ENCODE measurements around the gene TCAF1.

Gene TCAF1

GRCh38 chr7:143902332-143902899, 440 bp upstream of the TCAF1 start:
- DNase-seq = peak in 2 of 3 donors; percentile 19 to 23
- ChIA-PET CTCF (interaction anchor here (1.2 to 7.2 kb wide), 3 partner anchors 10 to 20 kb away, joined by 3 to 80 read pairs (median 3); no protein-coding TSS in a partner anchor), POLR2A (interaction anchor here (1.1 kb wide), 1 partner anchor 15 kb away, joined by 6 read pairs; no protein-coding TSS in a partner anchor)
- H3K9me3 ChIP-seq (ENCODE audit: control extremely low read depth in 1 of 5, control insufficient read depth in 4 of 5, insufficient read depth in 2 of 5, low read depth in 1 of 5, low read length in 4 of 5) = peaks cover 0 to 4% (median 0%) of the 10 kb centered on the region in 5 experiments
- peak overlapping the region in 6 of 7 experiments; percentile 64 to 92 (median 88) for H3K4me3 ChIP-seq (ENCODE audit: control insufficient read depth in 1 of 7, extremely low read depth in 1 of 7, insufficient read depth in 4 of 7, low read depth in 2 of 7, low read length in 6 of 7)
- H3K4me1 ChIP-seq (ENCODE audit: control extremely low read depth in 1 of 4, control insufficient read depth in 4 of 4, insufficient read depth in 4 of 4, low read length in 3 of 4) = peaks cover 13 to 16% (median 15%) of the 10 kb centered on the region in 4 experiments
- H3K27me3 ChIP-seq (replicated peaks in 2 of 5; ENCODE audit: control insufficient read depth in 4 of 5, insufficient read depth in 5 of 5, low read length in 4 of 5) = no peaks in the 10 kb centered on the region
- peak overlapping the region in 1 of 2 experiments; percentile 89 for H3K27ac ChIP-seq (ENCODE audit: insufficient read depth in 1 of 2, low read depth in 1 of 2, low read length in 2 of 2, poor library complexity in 1 of 2, severe bottlenecking in 2 of 2)
- peaks cover 0 to 4% (median 0%) of the 10 kb centered on the region in 4 experiments for H3K36me3 ChIP-seq (ENCODE audit: control insufficient read depth in 4 of 4, insufficient read depth in 4 of 4, low read length in 3 of 4)
- WGBS (ENCODE audit: insufficient coverage) = 86% methylated on average over 9 of the region's 14 CpGs

- POLR2A ChIA-PET = interaction anchor here (1.1 kb wide), 1 partner anchor 14 kb away, joined by 6 read pairs; no protein-coding TSS in a partner anchor
- H3K27ac ChIP-seq (ENCODE audit: insufficient read depth in 1 of 2, low read depth in 1 of 2, low read length in 2 of 2, poor library complexity in 1 of 2, severe bottlenecking in 2 of 2) = peak overlapping the region; percentile 81 to 89
- DNase-seq = no peak
Measured at GRCh38 chr7:143901332-143901667, 676 bp downstream of the TCAF1 start.

GRCh38 chr7:143900230-143900766, 1.7 kb downstream of the TCAF1 start:
- H3K9me3 ChIP-seq (ENCODE audit: control extremely low read depth in 1 of 5, control insufficient read depth in 4 of 5, insufficient read depth in 2 of 5, low read depth in 1 of 5, low read length in 4 of 5) = peaks cover 0 to 4% (median 0%) of the 10 kb centered on the region in 5 experiments
- peak in 1 of 3 donors; percentile 10 for DNase-seq
- peak overlapping the region in 5 of 7 experiments; percentile 84 to 92 (median 89) for H3K4me3 ChIP-seq (ENCODE audit: control insufficient read depth in 1 of 7, extremely low read depth in 1 of 7, insufficient read depth in 4 of 7, low read depth in 2 of 7, low read length in 6 of 7)
- peaks cover 13 to 16% (median 15%) of the 10 kb centered on the region in 4 experiments for H3K4me1 ChIP-seq (ENCODE audit: control extremely low read depth in 1 of 4, control insufficient read depth in 4 of 4, insufficient read depth in 4 of 4, low read length in 3 of 4)
- 100% methylated on average over 2 of the region's 5 CpGs for WGBS (ENCODE audit: insufficient coverage)
- peak overlapping the region in 1 of 2 experiments; percentile 58 for H3K27ac ChIP-seq (ENCODE audit: insufficient read depth in 1 of 2, low read depth in 1 of 2, low read length in 2 of 2, poor library complexity in 1 of 2, severe bottlenecking in 2 of 2)
- H3K36me3 ChIP-seq (ENCODE audit: control insufficient read depth in 4 of 4, insufficient read depth in 4 of 4, low read length in 3 of 4) = peaks cover 0 to 4% (median 0%) of the 10 kb centered on the region in 4 experiments
- ChIA-PET POLR2A (no interaction called here), CTCF (interaction anchor here (0.8 to 7.2 kb wide), 2 partner anchors 15 to 24 kb away, joined by 3 to 80 read pairs; no protein-coding TSS in a partner anchor)
- no peaks in the 10 kb centered on the region for H3K27me3 ChIP-seq (replicated peaks in 2 of 5; ENCODE audit: control insufficient read depth in 4 of 5, insufficient read depth in 5 of 5, low read length in 4 of 5)

More at GRCh38 chr7:143901332-143901667, 676 bp downstream of the TCAF1 start:
- Histone ChIP-seq H3K27me3 (replicated peaks in 2 of 5; ENCODE audit: control insufficient read depth in 4 of 5, insufficient read depth in 5 of 5, low read length in 4 of 5) (no peaks in the 10 kb centered on the region), H3K36me3 (ENCODE audit: control insufficient read depth in 4 of 4, insufficient read depth in 4 of 4, low read length in 3 of 4) (peaks cover 0 to 4% (median 0%) of the 10 kb centered on the region in 4 experiments), H3K4me3 (ENCODE audit: control insufficient read depth in 1 of 7, extremely low read depth in 1 of 7, insufficient read depth in 4 of 7, low read depth in 2 of 7, low read length in 6 of 7) (peak overlapping the region; percentile 64 to 92 (median 89)), H3K9me3 (ENCODE audit: control extremely low read depth in 1 of 5, control insufficient read depth in 4 of 5, insufficient read depth in 2 of 5, low read depth in 1 of 5, low read length in 4 of 5) (peaks cover 0 to 4% (median 0%) of the 10 kb centered on the region in 5 experiments), H3K4me1 (ENCODE audit: control extremely low read depth in 1 of 4, control insufficient read depth in 4 of 4, insufficient read depth in 4 of 4, low read length in 3 of 4) (peaks cover 13 to 16% (median 15%) of the 10 kb centered on the region in 4 experiments)
- CTCF ChIA-PET = interaction anchor here (1.1 to 7.2 kb wide), 4 partner anchors 8 to 126 kb away, joined by 3 to 80 read pairs (median 3); no protein-coding TSS in a partner anchor
- WGBS (ENCODE audit: insufficient coverage) = 2% methylated on average over 10 of the region's 14 CpGs

- ChIA-PET CTCF (interaction anchor here (0.7 to 7.2 kb wide), 2 partner anchors 13 kb away, joined by 3 to 80 read pairs; no protein-coding TSS in a partner anchor), POLR2A (no interaction called here)
- H3K27ac ChIP-seq (ENCODE audit: insufficient read depth in 1 of 2, low read depth in 1 of 2, low read length in 2 of 2, poor library complexity in 1 of 2, severe bottlenecking in 2 of 2) = no peak overlapping the region
- 100% methylated on average over 1 of the region's 1 CpG for WGBS (ENCODE audit: insufficient coverage)
- H3K4me1 ChIP-seq (ENCODE audit: control extremely low read depth in 1 of 4, control insufficient read depth in 4 of 4, insufficient read depth in 4 of 4, low read length in 3 of 4) = peaks cover 13 to 16% (median 15%) of the 10 kb centered on the region in 4 experiments
- no peaks in the 10 kb centered on the region for H3K27me3 ChIP-seq (replicated peaks in 2 of 5; ENCODE audit: control insufficient read depth in 4 of 5, insufficient read depth in 5 of 5, low read length in 4 of 5)
- peaks cover 0 to 4% (median 0%) of the 10 kb centered on the region in 4 experiments for H3K36me3 ChIP-seq (ENCODE audit: control insufficient read depth in 4 of 4, insufficient read depth in 4 of 4, low read length in 3 of 4)
- H3K9me3 ChIP-seq (ENCODE audit: control extremely low read depth in 1 of 5, control insufficient read depth in 4 of 5, insufficient read depth in 2 of 5, low read depth in 1 of 5, low read length in 4 of 5) = peaks cover 0 to 7% (median 0%) of the 10 kb centered on the region in 5 experiments
- no peak for DNase-seq
- H3K4me3 ChIP-seq (ENCODE audit: control insufficient read depth in 1 of 7, extremely low read depth in 1 of 7, insufficient read depth in 4 of 7, low read depth in 2 of 7, low read length in 6 of 7) = peak overlapping the region in 1 of 7 experiments; percentile 0
Measured at GRCh38 chr7:143898810-143899209, 3.2 kb downstream of the TCAF1 start.

GRCh38 chr7:143896667-143897066, 5.3 kb downstream of the TCAF1 start:
- peaks cover 13 to 16% (median 15%) of the 10 kb centered on the region in 4 experiments for H3K4me1 ChIP-seq (ENCODE audit: control extremely low read depth in 1 of 4, control insufficient read depth in 4 of 4, insufficient read depth in 4 of 4, low read length in 3 of 4)
- ChIA-PET POLR2A (no interaction called here), CTCF (no interaction called here)
- H3K36me3 ChIP-seq (ENCODE audit: control insufficient read depth in 4 of 4, insufficient read depth in 4 of 4, low read length in 3 of 4) = peaks cover 0 to 4% (median 0%) of the 10 kb centered on the region in 4 experiments
- H3K9me3 ChIP-seq (ENCODE audit: control extremely low read depth in 1 of 5, control insufficient read depth in 4 of 5, insufficient read depth in 2 of 5, low read depth in 1 of 5, low read length in 4 of 5) = peaks cover 0 to 22% (median 3%) of the 10 kb centered on the region in 5 experiments
- no peak overlapping the region for H3K4me3 ChIP-seq (ENCODE audit: control insufficient read depth in 1 of 7, extremely low read depth in 1 of 7, insufficient read depth in 4 of 7, low read depth in 2 of 7, low read length in 6 of 7)
- H3K27me3 ChIP-seq (replicated peaks in 2 of 5; ENCODE audit: control insufficient read depth in 4 of 5, insufficient read depth in 5 of 5, low read length in 4 of 5) = no peaks in the 10 kb centered on the region
- H3K27ac ChIP-seq (ENCODE audit: insufficient read depth in 1 of 2, low read depth in 1 of 2, low read length in 2 of 2, poor library complexity in 1 of 2, severe bottlenecking in 2 of 2) = no peak overlapping the region
- no peak for DNase-seq

- ChIA-PET POLR2A (no interaction called here), CTCF (interaction anchor here (1.5 kb wide), 1 partner anchor 9 kb away, joined by 3 read pairs; the partner anchor contains the start of gene TCAF1)
- Histone ChIP-seq H3K27ac (ENCODE audit: insufficient read depth in 1 of 2, low read depth in 1 of 2, low read length in 2 of 2, poor library complexity in 1 of 2, severe bottlenecking in 2 of 2) (no peak overlapping the region), H3K9me3 (ENCODE audit: control extremely low read depth in 1 of 5, control insufficient read depth in 4 of 5, insufficient read depth in 2 of 5, low read depth in 1 of 5, low read length in 4 of 5) (peaks cover 4 to 38% (median 5%) of the 10 kb centered on the region in 5 experiments), H3K27me3 (replicated peaks in 2 of 5; ENCODE audit: control insufficient read depth in 4 of 5, insufficient read depth in 5 of 5, low read length in 4 of 5) (no peaks in the 10 kb centered on the region), H3K36me3 (ENCODE audit: control insufficient read depth in 4 of 4, insufficient read depth in 4 of 4, low read length in 3 of 4) (peaks cover 0 to 10% (median 4%) of the 10 kb centered on the region in 4 experiments), H3K4me1 (ENCODE audit: control extremely low read depth in 1 of 4, control insufficient read depth in 4 of 4, insufficient read depth in 4 of 4, low read length in 3 of 4) (no peaks in the 10 kb centered on the region), H3K4me3 (ENCODE audit: control insufficient read depth in 1 of 7, extremely low read depth in 1 of 7, insufficient read depth in 4 of 7, low read depth in 2 of 7, low read length in 6 of 7) (no peak overlapping the region)
- peak in 1 of 3 donors; percentile 18 for DNase-seq
- no CpG with 5 or more reads among the region's 5 CpGs for WGBS (ENCODE audit: insufficient coverage)
Measured at GRCh38 chr7:143892527-143893300, 9.3 kb downstream of the TCAF1 start.
